GM21381 (cell line): Measurements from ENCODE around the gene IFNL2.

Experiments
- ATAC-seq: cut with Tn5 transposase; IDR thresholded peaks from one replicate; pipeline ENCODE4 v1.9.1; 2021; ENCODE audit warnings: mild to moderate bottlenecking, moderate library complexity; ENCODE audit not compliant: unreplicated experiment

Gene IFNL2

GRCh38 chr19:39316627-39317321, 48.6 kb downstream of the IFNL2 start:
- no peak for ATAC-seq

DNA sequence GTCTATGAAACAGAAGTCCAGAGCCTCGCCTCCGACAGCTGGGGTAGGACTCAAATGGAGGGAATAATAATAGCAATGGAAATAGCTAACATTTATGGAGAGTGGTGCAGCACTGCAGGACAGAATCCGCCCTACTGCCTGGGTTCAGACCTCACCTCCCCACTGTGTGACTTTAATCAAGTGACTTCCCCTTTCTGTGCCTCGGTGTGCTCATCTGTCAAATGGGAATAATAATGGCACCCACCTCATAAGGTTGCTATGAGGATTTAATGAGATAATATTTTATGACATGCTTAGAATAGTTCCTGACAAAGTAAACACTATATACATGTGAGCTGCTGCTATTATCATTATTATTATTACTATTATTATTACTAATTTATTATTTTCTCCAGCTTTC, 49.3 kb downstream of the IFNL2 start:
- no peak for ATAC-seq

DNA sequence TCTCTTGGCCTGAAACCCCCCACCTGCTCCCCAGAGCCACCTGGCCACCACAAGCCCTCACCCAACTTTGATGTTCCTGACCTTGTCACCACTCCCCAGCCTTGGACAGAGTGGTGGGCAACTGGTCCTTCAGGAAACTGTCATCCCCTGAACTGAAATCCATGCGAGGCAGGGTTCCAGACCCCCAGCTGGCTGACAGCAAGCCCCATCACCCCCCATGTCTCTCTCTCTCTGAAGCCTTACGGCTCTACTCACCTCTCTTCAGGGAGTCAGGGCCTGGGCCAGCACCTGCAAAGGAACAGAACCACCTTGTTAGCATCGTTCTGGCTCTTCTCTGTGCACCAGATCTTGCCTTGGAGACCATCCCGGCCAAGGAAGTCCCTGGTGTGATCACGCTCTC, 49.9 kb downstream of the IFNL2 start:
- ATAC-seq = no peak

DNA sequence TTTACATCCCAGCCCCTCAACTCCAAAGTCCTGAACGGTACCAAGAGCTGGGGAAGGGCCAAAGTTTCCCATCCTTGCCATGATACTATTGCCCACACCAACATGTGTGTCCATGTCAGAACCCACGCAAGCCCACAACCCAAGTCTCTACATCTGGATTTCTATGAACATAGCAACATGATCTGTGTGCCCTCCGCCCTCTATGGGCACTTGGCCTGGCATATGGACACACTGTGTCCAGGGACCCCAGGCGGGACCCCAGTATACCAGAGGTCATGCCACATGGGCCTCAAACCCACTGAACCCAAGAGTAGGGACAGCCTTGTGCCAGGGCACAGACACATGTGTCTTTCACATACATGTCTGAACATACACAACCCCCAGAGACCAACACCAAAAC, 50.5 kb downstream of the IFNL2 start:
- no peak for ATAC-seq

- ATAC-seq = no peak
Observed at GRCh38 chr19:39319098-39319891, 51.1 kb downstream of the IFNL2 start.
